WTC11 (cell line): Measurements from ENCODE around the gene SURF6. TPM values are rescaled to one million over a fixed set of nuclear protein-coding genes. Genes with fewer than 3 reads are reported as not detected.

Experiments
- ATAC-seq: fragments of 200-7000 bp; cut with Tn5 transposase; 2 replicates; pipeline ENCODE4 v1.10.0; 2021; ENCODE audit warnings: mild to moderate bottlenecking, moderate library complexity
- CTCF ChIA-PET: fragments of 300-600 bp; sonication (Branson Sonifier 250); formaldehyde crosslinking; loops from one replicate; lab custom pipeline; 2021; ENCODE audit warnings: antibody characterized with exemption; lab: Charles Lee
- POLR2A ChIA-PET: fragments of 350-600 bp; sonication (Branson Sonifier 250); formaldehyde crosslinking; loops from one replicate; lab custom pipeline; 2021; ENCODE audit warnings: antibody characterized with exemption; lab: Charles Lee
- DNase-seq: peaks from one replicate; pipeline ENCODE4 v3.0.0; 2021; ENCODE audit warnings: low spot score
- H3K27ac Mint-ChIP-seq: 2 replicates; pipeline ENCODE4 v1.8.0; 2021; ENCODE audit warnings: mixed read lengths
- H3K27me3 Mint-ChIP-seq: 2 replicates; pipeline ENCODE4 v1.8.0; 2021; ENCODE audit warnings: low read depth, mild to moderate bottlenecking, moderate library complexity, mixed read lengths
- H3K36me3 Mint-ChIP-seq: 2 replicates; pipeline ENCODE4 v1.8.0; 2021; ENCODE audit warnings: mixed read lengths
- H3K4me1 Mint-ChIP-seq: 2 replicates; pipeline ENCODE4 v1.8.0; 2022; ENCODE audit warnings: mixed read lengths
- H3K4me3 Mint-ChIP-seq: 2 replicates; pipeline ENCODE4 v1.8.0; 2021; ENCODE audit warnings: mild to moderate bottlenecking, moderate library complexity, mixed read lengths
- H3K9me3 Mint-ChIP-seq: 2 replicates; pipeline ENCODE4 v1.8.0; 2021; ENCODE audit warnings: mixed read lengths
- ARID4B ChIP-seq: sonication (generic); formaldehyde crosslinking; IDR thresholded peaks from 2 replicates; pipeline ENCODE4 v1.8.0; 2023; ENCODE audit warnings: missing genetic modification reagents, mild to moderate bottlenecking, borderline replicate concordance
- CBFB ChIP-seq: sonication (generic); formaldehyde crosslinking; IDR thresholded peaks from 2 replicates; pipeline ENCODE4 v1.8.1; 2022; ENCODE audit warnings: mild to moderate bottlenecking, low read depth, missing genetic modification reagents
- IRF2 ChIP-seq: sonication (generic); formaldehyde crosslinking; IDR thresholded peaks from 2 replicates; pipeline ENCODE4 v1.8.0; 2022; ENCODE audit warnings: low read depth, missing genetic modification reagents, borderline replicate concordance
- JAZF1 ChIP-seq: fragments of 250-450 bp; sonication (Bioruptor Pico); IDR thresholded peaks from 2 replicates; pipeline ENCODE4 v1.9.0; 2021; ENCODE audit warnings: moderate library complexity, mild to moderate bottlenecking, inconsistent platforms
- MYBL2 ChIP-seq: sonication (generic); formaldehyde crosslinking; IDR thresholded peaks from 2 replicates; pipeline ENCODE4 v1.8.1; 2023; ENCODE audit warnings: mild to moderate bottlenecking, moderate library complexity, missing genetic modification reagents
- NFATC4 ChIP-seq: fragments of 250-450 bp; sonication (Bioruptor Pico); IDR thresholded peaks from 2 replicates; pipeline ENCODE4 v1.9.0; 2021; ENCODE audit warnings: mild to moderate bottlenecking
- NFYB ChIP-seq: sonication (generic); formaldehyde crosslinking; conservative IDR thresholded peaks from 2 replicates; pipeline ENCODE4 v1.8.0; 2022; ENCODE audit warnings: low read depth, missing genetic modification reagents
- PRDM15 ChIP-seq: sonication (generic); formaldehyde crosslinking; IDR thresholded peaks from 2 replicates; pipeline ENCODE4 v1.8.0; 2022; ENCODE audit warnings: missing genetic modification reagents
- SOX15 ChIP-seq: fragments of 250-450 bp; sonication (Bioruptor Pico); IDR thresholded peaks from 2 replicates; pipeline ENCODE4 v1.9.0; 2021; ENCODE audit warnings: mild to moderate bottlenecking
- ZBTB21 ChIP-seq: sonication (generic); formaldehyde crosslinking; IDR thresholded peaks from 2 replicates; pipeline ENCODE4 v1.8.1; 2023; ENCODE audit warnings: mild to moderate bottlenecking, missing genetic modification reagents, borderline replicate concordance
- ZNF512 ChIP-seq: sonication (generic); formaldehyde crosslinking; IDR thresholded peaks from 2 replicates; pipeline ENCODE4 v1.8.1; 2022; ENCODE audit warnings: missing genetic modification reagents, borderline replicate concordance
- ZNF532 ChIP-seq: fragments of 250-450 bp; sonication (Bioruptor Pico); IDR thresholded peaks from 2 replicates; pipeline ENCODE4 v1.9.0; 2021; ENCODE audit warnings: mild to moderate bottlenecking, borderline replicate concordance
- total RNA-seq: library from RNA; stranded (reverse); gene quantifications from 3 replicates; pipeline ENCODE4 v1.2.3, GENCODE V29; 2021

The SURF6 gene
- total RNA-seq, 1 experiment from 2014 or later, result 67.2 TPM

- Mint-ChIP-seq H3K27ac (no peak overlapping the region), H3K36me3 (peaks cover 12% of the 10 kb centered on the region; the same call in 1 of the 2 replicates), H3K4me3 (no peak overlapping the region), H3K4me1 (no peaks in the 10 kb centered on the region), H3K27me3 (peaks cover 18% of the 10 kb centered on the region), H3K9me3 (peaks cover 30% of the 10 kb centered on the region)
- no peak for ATAC-seq
- ChIA-PET POLR2A (no interaction called here), CTCF (interaction anchor here (0.7 to 1.8 kb wide), 3 partner anchors 19 to 137 kb away, joined by 3 to 5 read pairs (median 4); no protein-coding TSS in a partner anchor)
- no peak for TF ChIP-seq MYBL2 (CRISPR knock-in tag)
- TF ChIP-seq ZBTB21 (CRISPR knock-in tag), result no peak
- no peak for TF ChIP-seq NFATC4 (CRISPR knock-in tag)
- TF ChIP-seq ZNF532 (CRISPR knock-in tag), result no peak
- TF ChIP-seq CBFB, result no peak
- TF ChIP-seq PRDM15 (CRISPR knock-in tag), result no peak
- no peak for TF ChIP-seq NFYB (CRISPR knock-in tag)
- no peak for TF ChIP-seq ARID4B
- no peak for TF ChIP-seq ZNF512 (CRISPR knock-in tag)
- TF ChIP-seq JAZF1 (CRISPR knock-in tag), result no peak
- TF ChIP-seq IRF2 (CRISPR knock-in tag), result no peak
- no peak for TF ChIP-seq SOX15
- DNase-seq, result no peak
Observed at GRCh38 chr9:133323211-133323610, 12.8 kb downstream of the SURF6 start.
